HL-60/S4 treated with phorbol 12-myristate 13-acetate at 8.2 ng/mL for 4 days and 3 days (cell line): ENCODE data around the gene BRPF1.

ENCODE experiments used
- in situ Hi-C: fragments of 300-500 bp; cut with MboI; formaldehyde crosslinking; loops from 2 replicates; pipeline ENCODE4 v1.15.0; 2022; ENCODE audit warnings: low sequenced_read_pairs

Gene BRPF1

DNA sequence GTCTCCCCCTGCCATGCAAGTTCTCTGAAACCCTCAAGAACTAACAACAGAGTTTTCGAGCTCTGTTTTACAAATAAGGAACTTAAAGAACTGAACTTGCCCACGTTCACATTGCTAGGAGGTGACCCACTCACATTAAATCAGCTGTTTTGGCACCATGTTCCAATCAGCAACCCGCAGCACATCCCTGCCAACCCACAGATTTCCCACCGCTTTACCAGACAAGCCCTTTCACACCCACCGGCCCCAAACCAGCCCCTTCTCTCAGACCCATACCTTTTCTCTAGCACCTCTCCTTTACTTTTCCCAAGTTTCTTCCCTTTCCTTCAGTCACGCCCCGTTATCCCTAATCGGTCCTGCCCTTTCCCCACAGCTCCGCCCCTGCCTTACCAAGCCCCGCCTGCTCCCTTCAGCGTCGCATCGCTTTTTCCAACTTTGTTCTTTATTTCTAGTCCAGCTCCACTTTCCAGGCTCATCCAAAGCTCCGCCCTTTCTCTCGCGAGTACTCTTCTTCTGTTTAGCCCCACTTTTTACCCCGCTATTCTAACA lies 804 bp upstream of the BRPF1 start:
- in situ Hi-C loops, result no loop called here

DNA sequence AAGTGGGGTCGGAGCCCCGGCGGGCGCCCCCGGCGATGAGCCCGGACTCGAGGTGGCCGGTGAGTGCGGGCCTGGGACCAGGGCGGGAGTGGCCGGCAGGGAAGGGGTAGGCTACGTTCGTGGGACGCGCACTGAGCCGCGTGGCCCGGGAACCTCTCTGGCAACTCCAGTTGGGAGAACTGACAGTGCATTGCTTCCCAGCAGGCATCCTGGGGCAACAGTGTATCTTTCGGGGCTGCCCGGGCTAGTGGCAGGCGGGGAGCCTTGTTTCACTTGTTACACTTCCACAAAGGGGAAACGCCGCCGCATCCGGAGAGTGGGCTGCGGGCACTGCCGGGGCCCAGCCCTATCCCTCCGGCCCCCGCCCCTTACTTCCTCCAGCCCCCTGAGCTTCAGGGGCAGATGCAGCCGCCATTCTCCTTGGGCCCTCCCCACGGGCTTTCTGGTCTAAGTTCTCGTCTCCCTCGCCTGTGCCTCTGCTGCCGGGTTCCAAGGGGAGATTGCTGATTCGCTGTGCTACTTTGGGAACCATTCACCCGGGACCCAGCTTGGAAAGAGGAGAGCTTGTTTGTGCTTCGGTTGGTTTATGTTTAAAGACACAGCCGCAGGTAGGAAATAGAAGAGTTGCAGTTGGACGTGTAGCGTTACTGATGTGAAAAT lies 675 bp downstream of the BRPF1 start:
- in situ Hi-C loops, result no loop called here

DNA sequence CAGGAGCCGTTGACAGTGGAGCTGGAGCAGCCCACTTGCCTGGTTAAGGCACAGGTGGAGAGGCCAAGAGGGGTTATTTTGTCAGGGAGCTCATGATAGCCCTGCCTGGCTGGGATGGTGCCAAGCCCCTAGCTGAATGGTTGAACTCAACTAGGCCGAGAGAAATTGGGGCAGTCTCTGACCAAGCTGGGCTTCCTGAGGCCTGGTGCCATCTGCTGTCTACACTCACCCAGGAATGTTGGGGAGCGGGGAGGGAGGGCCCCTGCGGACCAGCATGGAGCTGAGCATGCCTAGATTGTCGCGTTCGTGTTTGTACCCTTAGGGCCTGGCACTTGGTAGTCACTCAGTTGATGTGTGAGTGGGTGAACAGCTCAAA lies 1.2 kb downstream of the BRPF1 start:
- in situ Hi-C loops, result no loop called here

DNA sequence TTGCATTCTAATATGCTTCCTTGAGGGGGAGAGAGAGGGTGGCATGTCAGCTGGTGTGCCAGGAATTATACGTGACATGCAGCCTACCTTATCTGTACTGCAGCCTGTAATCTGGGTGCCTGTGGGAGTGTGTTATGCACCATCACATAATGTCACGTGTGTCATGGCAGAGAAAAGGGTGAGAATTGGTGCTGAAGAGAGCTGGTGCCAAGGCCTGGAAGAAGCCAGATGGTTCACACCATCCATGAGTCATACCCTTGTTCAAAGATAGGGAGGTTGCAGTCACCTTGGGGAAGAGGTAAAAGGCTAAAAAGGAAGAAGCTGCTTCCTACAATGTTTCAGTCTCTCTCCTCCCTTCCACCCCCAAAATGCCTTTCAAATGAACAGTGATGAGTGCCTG lies 5.3 kb downstream of the BRPF1 start:
- in situ Hi-C loops, result no loop called here

DNA sequence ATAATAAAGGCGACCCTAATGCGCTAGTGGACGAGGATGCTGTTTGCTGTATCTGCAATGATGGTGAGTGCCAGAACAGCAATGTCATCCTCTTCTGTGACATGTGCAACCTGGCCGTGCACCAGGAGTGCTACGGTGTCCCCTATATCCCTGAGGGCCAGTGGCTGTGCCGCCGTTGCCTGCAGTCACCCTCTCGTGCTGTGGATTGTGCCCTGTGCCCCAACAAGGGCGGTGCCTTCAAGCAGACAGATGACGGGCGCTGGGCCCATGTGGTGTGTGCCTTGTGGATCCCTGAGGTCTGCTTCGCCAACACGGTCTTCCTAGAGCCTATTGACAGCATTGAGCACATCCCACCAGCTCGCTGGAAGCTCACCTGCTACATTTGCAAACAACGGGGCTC lies 7.6 kb downstream of the BRPF1 start:
- in situ Hi-C loops, result no loop called here

DNA sequence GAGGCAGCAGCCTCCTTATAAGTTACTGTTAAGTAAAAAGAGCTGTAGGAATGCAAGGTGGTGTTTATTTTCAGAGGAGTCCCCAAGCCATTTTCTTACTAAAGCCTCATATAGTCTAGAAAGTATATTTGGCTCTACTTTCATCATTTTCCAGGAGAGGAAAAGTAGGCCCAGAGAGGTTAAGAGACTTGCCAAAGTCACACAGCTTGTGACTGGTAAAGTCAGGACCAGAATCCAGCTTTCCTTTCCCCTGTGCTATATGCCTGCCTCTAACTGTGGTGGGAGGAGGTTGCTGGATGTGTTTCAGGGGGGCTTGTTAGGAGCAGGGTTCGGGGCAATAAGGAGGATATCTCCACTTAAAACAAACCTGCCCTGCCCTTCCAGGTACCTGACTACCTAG lies 11.0 kb downstream of the BRPF1 start:
- in situ Hi-C loops, result no loop called here

DNA sequence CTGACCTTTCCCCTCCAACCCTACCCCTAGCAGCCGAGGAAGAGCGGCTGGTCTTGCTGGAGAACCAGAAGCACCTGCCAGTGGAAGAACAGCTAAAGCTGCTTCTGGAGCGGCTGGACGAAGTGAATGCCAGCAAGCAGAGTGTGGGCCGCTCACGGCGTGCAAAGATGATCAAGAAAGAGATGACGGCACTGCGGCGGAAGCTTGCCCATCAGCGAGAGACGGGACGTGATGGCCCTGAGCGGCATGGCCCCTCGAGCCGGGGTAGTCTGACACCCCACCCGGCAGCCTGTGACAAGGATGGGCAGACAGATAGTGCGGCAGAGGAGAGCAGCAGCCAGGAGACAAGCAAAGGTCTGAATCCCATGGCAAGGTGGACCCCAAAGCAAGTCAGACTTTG lies 12.0 kb downstream of the BRPF1 start:
- in situ Hi-C loops, result no loop called here

DNA sequence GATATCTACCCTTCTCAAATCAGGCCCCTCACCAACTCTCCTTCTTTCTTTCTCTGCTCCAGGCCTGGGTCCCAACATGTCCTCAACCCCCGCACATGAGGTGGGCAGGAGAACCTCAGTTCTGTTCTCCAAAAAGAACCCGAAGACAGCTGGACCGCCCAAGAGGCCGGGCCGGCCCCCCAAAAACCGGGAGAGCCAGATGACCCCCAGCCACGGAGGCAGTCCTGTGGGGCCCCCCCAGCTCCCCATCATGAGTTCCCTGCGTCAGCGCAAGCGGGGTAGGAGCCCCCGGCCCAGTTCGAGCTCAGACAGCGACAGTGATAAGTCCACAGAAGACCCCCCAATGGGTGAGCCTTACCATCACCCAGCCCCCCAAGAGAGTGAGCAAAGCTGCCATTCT lies 12.6 kb downstream of the BRPF1 start:
- in situ Hi-C loops, result no loop called here

DNA sequence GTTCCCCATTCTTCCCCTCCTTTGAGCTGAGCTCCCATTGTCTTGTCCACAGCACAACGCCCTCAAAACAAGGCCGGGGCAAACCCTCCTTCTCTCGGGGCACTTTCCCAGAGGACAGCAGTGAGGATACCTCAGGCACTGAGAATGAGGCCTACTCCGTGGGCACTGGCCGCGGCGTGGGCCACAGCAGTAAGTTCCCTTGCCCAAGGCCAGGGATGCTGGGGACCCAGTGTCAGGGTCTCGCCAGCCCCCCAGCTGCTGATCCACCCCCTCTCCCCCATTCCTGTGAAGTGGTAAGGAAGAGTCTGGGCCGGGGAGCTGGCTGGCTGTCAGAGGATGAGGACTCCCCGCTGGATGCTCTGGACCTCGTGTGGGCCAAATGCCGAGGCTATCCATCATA lies 14.0 kb downstream of the BRPF1 start:
- in situ Hi-C loops, result no loop called here

DNA sequence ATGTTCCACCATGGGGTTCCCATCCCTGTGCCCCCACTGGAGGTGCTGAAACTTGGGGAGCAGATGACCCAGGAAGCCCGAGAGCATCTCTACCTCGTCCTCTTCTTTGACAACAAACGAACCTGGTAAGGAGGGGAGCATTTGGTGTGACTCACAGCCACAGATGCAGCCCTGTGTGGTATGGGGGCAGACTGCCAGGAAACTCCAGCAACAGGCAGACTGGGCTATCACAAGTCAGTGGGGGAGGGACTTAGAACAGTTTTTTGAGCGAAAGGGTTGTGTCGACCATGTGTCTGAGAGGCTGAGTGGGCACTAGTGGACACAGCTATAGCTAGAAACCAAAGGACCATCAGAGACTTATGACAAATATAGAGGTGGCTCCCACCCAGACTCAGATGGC lies 14.8 kb downstream of the BRPF1 start:
- in situ Hi-C loops, result no loop called here

DNA sequence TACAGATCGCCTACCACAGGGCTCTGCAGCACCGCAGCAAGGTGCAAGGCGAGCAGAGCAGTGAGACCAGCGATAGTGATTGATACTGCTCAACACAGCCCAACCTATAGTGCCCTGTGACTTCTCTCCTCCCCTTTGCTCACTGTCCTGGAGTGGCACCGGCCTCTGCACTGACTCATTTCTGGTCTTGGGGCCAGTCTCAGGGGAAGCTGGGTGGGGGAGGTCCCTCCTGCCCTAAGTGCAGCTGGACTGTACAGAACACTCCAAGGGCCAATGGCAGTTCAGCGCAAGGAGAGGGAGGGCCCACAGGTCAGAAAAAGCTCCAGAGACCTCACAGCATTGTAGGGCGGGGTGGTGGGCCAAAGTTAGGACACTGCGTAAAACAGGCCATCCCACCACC lies 15.7 kb downstream of the BRPF1 start:
- in situ Hi-C loops, result no loop called here

DNA sequence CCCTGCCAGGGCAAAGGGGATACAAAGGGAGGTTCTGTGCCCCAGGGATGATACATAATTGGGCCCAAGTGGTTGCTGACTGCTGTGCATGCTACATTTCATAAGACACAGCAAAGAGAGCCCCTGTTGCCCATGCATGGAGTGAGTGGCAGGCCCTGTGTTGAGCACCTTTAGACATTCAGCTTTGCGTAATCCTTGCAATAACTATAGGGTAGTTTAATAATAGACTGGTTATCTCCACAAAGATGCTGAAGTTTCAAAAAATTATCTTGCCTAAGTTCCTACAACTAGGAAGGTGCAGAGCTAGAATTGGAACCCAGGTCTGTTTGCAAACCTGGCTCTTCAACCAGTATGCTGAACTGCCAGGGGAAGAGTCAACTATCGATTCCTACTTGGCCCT lies 16.5 kb downstream of the BRPF1 start:
- in situ Hi-C loops, result no loop called here

DNA sequence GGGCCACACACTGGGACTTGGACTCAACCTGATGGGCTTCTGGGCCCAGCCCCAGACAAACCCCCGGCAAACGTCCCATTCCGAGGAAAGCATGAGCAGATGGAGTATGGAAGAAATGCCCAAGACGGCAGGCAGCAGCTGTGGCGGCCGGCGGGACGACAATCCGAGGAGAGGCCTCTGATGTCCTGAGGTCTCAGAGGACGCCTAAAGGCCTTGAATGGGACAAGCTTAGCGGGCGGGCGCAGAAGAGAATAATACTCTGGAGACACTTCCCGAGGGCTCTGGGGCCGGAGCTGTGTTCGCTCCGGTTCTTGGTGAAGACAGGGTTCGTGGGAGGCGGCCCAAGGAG lies 17.7 kb downstream of the BRPF1 start:
- in situ Hi-C loops, result no loop called here

DNA sequence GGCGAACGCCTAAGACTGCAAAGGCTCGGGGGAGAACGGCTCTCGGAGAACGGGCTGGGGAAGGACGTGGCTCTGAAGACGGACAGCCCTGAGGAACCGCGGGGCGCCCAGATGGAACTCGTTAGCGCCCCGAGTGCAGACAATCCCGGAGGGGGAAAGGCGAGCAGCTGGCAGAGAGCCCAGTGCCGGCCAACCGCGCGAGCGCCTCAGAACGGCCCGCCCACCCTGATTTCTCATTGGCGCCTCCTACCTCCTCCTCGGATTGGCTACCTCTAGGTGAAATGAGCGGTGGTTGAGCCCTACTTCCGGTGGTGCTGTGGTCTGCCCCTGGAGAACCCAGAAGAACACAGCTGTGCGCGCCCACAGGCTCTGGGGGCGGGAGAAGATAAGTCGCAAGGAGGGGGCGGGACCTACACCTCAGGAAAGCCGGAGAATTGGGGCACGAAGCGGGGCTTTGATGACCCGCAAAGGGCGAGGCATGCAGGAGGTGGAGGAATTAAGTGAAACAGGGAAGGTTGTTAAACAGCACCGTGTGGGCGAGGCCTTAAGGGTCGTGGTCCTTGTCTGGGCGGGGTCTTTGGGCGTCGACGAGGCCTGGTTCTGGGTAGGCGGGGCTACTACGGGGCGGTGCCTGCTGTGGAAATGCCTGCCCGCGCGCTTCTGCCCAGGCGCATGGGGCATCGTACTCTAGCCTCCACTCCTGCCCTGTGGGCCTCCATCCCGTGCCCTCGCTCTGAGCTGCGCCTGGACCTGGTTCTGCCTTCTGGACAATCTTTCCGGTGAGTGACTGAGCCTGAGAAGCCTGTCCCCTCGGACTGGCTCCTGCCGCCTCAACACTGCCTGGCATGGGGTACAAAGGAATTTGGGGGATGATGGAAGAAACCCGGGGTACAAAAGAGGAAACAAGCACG lies 18.4 kb downstream of the BRPF1 start, which contains the start of gene OGG1:
Gene OGG1 (plus strand): TSS at position 308 of the 911 bp plus-strand sequence. CDS start 335 bp downstream, at position 643.
- in situ Hi-C loops, result no loop called here

DNA sequence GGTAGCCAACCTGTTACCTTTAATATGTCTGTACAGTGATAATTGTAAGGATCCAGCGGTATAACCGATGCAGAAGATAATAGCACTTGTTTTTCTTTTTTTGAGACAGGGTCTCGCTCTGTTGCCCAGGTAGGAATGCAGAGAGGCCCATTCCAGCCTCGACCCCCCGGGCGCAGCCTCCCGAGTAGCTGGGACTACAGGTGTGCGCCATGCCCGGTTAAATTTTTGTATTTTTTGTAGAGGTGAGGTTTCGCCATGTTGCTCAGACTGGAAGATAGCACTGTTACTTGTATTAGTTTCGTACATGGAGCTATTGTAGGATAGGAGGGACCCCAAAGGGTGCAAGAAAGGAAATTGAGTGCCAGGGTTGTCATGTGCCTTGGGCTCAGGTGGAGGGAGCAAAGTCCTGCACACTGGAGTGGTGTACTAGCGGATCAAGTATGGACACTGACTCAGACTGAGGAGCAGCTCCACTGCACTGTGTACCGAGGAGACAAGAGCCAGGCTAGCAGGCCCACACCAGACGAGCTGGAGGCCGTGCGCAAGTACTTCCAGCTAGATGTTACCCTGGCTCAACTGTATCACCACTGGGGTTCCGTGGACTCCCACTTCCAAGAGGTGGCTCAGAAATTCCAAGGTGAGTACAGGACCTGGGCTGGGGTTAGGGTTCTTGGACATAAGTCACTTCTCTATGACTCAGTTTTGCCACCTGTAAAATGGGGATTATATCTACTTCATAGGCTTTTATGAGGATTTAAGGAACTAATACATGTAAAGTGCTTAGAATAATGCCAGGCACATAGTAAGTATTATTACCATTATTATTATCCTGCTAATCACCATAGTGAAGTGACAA lies 19.2 kb downstream of the BRPF1 start:
- in situ Hi-C loops, result no loop called here

DNA sequence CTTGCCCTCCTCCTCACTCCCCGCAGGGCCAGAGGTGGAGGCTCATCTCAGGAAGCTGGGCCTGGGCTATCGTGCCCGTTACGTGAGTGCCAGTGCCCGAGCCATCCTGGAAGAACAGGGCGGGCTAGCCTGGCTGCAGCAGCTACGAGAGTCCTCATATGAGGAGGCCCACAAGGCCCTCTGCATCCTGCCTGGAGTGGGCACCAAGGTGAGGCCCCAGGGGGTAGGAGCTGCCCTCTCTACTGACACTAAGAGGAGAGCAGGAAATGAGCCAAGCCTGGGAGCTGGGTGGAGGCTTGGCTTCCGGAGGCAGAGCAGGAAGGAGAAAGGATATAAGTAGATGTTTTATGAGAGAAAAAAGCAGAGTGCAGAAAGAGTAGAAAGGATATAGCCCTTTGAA lies 23.1 kb downstream of the BRPF1 start:
- in situ Hi-C loops, result no loop called here

DNA sequence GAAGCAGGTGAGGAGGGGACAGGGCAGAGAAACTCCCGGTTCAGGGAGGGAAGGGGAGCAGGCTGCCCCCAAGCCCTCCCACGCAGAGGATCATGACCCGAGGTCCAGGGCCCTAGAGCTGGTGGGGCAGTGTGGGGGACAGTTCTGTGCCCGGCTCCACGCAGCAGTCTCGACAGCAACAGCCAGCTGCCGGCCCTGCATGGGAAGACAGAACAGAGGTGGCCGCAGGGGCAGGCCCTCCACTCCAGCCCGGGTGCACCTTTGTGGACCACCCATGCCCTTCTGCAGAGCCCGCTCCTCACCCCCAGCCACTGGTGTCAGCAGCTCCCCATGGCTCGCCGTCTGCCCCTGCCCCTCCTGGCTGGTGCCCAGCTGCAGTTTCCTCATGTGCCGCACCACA lies 25.9 kb downstream of the BRPF1 start:
- in situ Hi-C loops, result no loop called here

DNA sequence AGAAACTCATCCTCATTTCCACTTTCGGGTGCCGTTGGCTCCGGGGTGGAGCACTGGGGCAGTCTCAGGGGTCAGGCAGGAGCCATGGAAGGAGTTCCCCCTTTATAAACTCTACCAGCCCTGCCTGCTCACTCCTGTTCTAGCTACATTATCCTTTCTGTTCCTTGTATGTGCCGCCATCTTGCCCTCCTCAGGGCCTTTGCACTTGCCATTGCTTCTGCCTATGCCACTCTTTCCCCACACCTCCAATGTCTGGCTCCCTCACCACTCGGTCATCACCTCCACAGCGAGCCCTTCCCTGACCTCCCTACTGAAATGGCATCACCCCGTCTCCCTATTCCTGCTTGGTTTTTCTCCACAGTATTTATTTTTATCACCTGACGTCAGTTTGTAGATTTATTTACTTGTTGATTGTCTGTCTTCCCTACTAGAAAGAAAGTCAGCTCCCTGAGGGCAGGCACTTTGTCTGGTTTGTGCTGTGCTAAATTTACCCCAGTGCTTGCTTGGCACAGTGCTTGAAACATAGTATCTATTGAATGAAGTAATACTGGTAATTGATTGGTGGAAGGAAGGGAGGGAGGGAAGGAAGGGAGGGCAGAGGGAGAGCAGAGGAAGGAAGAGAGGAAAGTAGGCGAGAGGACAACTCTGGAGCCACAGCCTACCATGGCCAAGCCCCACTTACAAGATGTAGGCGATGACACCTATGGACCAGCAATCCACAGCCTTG lies 29.4 kb downstream of the BRPF1 start:
- in situ Hi-C loops, result no loop called here

DNA sequence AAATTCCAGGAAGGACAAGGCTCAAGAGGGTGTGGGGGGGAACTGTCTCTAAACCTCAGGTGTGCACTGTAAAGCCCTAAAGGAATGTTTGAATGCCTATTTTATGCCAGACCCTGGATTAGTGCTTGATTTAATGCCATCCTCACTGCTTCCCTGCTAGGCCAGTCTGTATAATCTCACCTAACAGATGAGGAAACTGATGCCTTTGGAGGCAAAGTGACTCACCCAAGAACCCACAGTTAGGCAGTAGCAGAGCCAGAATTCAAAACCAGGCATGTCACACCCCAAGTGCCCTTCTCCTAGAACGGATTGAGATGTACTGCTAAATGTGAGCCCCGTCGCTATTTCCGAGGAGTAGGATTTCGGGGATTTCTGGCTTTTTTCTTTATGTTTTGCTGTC lies 30.4 kb downstream of the BRPF1 start:
- in situ Hi-C loops, result no loop called here

DNA sequence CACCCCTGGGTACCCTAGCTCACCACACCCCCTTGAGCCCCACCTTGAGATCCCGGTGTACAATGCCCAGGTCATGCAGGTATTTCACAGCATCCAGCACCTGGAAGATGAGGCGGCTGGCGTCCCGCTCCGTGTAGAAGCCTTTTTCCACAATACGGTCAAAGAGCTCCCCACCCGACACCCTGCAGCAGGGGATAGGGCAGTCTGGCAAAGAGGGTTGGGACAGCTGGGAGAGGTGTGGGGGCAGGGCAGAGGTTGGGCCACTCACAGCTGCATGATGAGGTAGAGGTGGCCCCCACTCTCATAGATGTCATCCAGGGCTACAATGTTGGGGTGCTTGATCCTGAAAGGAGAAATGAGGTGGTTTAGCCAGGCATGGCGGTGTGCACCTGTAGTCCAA lies 31.3 kb downstream of the BRPF1 start:
- in situ Hi-C loops, result no loop called here

DNA sequence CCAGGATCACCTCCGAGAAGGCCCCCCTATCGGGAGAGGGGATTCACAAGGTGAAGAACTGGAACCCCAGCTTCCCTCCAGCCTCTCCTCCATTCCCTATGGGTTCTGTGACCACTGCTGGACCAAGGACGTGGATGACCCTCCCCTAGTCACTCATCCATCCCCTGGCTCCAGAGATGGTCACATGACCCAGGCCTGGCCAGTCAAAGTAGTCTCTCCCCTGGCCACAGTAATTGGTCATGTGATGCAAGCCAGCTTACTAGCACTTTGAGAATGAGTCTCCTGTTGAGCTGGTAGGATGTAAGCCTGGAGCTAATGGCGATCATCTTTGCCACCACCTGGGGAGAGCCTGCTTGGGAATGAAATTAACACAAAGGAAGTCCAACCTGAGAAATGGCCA lies 34.3 kb downstream of the BRPF1 start:
- in situ Hi-C loops, result no loop called here
